HL-60 (cell line): Measurements from ENCODE around the gene TMEM100.

Source experiments
- GABPA ChIP-seq: IDR thresholded peaks from 2 replicates; pipeline ENCODE4 v1.6.1; 2012; ENCODE audit warnings: low read depth
- POLR2AphosphoS5 ChIP-seq: IDR thresholded peaks from 2 replicates; pipeline ENCODE4 v1.6.1; 2012; ENCODE audit warnings: low read depth
- TF ChIP-seq, protein P1 (sequence below): IDR thresholded peaks from 2 replicates; pipeline ENCODE4 v1.6.1; 2012; ENCODE audit warnings: low read depth; ENCODE audit not compliant: insufficient replicate concordance
- TF ChIP-seq, protein P2 (sequence below): IDR thresholded peaks from one replicate; pipeline ENCODE4 v1.5.1; 2011; ENCODE audit warnings: low read length, control low read depth, inconsistent platforms; ENCODE audit not compliant: insufficient read depth

DNA sequence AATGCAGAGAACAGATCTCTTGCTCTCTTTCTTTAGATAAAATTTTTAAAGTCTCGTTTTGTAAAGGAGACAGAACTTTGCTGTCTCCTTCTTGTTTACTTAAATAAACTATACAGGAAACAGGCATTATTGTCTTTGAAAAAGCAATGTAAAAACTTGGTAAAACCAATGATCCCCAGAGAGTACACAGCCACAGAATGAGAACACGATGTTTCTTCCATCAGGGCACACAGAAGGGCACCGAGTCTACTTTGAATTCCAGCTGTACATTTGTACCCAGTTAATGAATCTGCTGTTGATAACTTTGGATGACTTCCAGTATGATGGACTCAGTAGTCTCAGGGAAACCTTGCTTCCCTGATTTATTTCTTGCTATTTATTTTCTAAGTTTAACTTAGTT lies 8.1 kb upstream of the TMEM100 start:
- TF ChIP-seq, protein P1, sequence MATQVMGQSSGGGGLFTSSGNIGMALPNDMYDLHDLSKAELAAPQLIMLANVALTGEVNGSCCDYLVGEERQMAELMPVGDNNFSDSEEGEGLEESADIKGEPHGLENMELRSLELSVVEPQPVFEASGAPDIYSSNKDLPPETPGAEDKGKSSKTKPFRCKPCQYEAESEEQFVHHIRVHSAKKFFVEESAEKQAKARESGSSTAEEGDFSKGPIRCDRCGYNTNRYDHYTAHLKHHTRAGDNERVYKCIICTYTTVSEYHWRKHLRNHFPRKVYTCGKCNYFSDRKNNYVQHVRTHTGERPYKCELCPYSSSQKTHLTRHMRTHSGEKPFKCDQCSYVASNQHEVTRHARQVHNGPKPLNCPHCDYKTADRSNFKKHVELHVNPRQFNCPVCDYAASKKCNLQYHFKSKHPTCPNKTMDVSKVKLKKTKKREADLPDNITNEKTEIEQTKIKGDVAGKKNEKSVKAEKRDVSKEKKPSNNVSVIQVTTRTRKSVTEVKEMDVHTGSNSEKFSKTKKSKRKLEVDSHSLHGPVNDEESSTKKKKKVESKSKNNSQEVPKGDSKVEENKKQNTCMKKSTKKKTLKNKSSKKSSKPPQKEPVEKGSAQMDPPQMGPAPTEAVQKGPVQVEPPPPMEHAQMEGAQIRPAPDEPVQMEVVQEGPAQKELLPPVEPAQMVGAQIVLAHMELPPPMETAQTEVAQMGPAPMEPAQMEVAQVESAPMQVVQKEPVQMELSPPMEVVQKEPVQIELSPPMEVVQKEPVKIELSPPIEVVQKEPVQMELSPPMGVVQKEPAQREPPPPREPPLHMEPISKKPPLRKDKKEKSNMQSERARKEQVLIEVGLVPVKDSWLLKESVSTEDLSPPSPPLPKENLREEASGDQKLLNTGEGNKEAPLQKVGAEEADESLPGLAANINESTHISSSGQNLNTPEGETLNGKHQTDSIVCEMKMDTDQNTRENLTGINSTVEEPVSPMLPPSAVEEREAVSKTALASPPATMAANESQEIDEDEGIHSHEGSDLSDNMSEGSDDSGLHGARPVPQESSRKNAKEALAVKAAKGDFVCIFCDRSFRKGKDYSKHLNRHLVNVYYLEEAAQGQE = no peak
- TF ChIP-seq, protein P2, sequence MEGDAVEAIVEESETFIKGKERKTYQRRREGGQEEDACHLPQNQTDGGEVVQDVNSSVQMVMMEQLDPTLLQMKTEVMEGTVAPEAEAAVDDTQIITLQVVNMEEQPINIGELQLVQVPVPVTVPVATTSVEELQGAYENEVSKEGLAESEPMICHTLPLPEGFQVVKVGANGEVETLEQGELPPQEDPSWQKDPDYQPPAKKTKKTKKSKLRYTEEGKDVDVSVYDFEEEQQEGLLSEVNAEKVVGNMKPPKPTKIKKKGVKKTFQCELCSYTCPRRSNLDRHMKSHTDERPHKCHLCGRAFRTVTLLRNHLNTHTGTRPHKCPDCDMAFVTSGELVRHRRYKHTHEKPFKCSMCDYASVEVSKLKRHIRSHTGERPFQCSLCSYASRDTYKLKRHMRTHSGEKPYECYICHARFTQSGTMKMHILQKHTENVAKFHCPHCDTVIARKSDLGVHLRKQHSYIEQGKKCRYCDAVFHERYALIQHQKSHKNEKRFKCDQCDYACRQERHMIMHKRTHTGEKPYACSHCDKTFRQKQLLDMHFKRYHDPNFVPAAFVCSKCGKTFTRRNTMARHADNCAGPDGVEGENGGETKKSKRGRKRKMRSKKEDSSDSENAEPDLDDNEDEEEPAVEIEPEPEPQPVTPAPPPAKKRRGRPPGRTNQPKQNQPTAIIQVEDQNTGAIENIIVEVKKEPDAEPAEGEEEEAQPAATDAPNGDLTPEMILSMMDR = no peak
- TF ChIP-seq POLR2AphosphoS5 = no peak
- no peak for TF ChIP-seq GABPA
